Mesenteric fat pad (tissue), 1 donor: ENCODE measurements around the gene DOCK1. TPM values are rescaled to one million over a fixed set of nuclear protein-coding genes. Genes with fewer than 3 reads are reported as not detected.

Experiments used
- DNase-seq: peaks from one replicate; pipeline ENCODE4 v3.0.0-alpha.2; 2020; ENCODE audit warnings: low spot score
- total RNA-seq: library from RNA; stranded (reverse); fragmentation: NEBNext Ultra II Directional; extraction: Animal tissue kit (Norgen Biotek cat#: 25700); gene quantifications from one replicate; pipeline ENCODE4 v1.2.1, GENCODE V29; 2021
- donor health status: DM: yes; HTN: yes; CAD: no.

DOCK1 gene
- total RNA-seq, 1 donor from 2014 or later, result 46.0 TPM

- DNase-seq, result no peak
Measured at GRCh38 chr10:127198721-127199120, 293.5 kb downstream of the DOCK1 start.

GRCh38 chr10:127200646-127201045 is 295.4 kb downstream of the DOCK1 start:
- no peak for DNase-seq

GRCh38 chr10:127203067-127203466 is 297.8 kb downstream of the DOCK1 start:
- no peak for DNase-seq

GRCh38 chr10:127207081-127207480 is 301.9 kb downstream of the DOCK1 start:
- no peak for DNase-seq

GRCh38 chr10:127210936-127211466 is 305.8 kb downstream of the DOCK1 start:
- no peak for DNase-seq

- no peak for DNase-seq
Measured at GRCh38 chr10:127215866-127216265, 310.6 kb downstream of the DOCK1 start.

GRCh38 chr10:127216274-127216673 is 311.0 kb downstream of the DOCK1 start:
- no peak for DNase-seq

GRCh38 chr10:127216786-127217185 is 311.6 kb downstream of the DOCK1 start:
- no peak for DNase-seq

- no peak for DNase-seq
Measured at GRCh38 chr10:127218658-127219057, 313.4 kb downstream of the DOCK1 start.

- no peak for DNase-seq
Measured at GRCh38 chr10:127221281-127221680, 316.1 kb downstream of the DOCK1 start.

GRCh38 chr10:127227027-127227426 is 321.8 kb downstream of the DOCK1 start:
- no peak for DNase-seq

GRCh38 chr10:127227663-127228062 is 322.4 kb downstream of the DOCK1 start:
- no peak for DNase-seq

GRCh38 chr10:127228195-127228787 is 323.1 kb downstream of the DOCK1 start:
- DNase-seq, result no peak

GRCh38 chr10:127234306-127234800 is 329.1 kb downstream of the DOCK1 start:
- DNase-seq, result no peak

- DNase-seq, result no peak
Measured at GRCh38 chr10:127236266-127236665, 331.0 kb downstream of the DOCK1 start.

- no peak for DNase-seq
Measured at GRCh38 chr10:127242914-127243313, 337.7 kb downstream of the DOCK1 start.

GRCh38 chr10:127243490-127244272 is 338.5 kb downstream of the DOCK1 start:
- DNase-seq, result no peak

GRCh38 chr10:127245456-127245855 is 340.2 kb downstream of the DOCK1 start:
- no peak for DNase-seq

- no peak for DNase-seq
Measured at GRCh38 chr10:127250031-127250430, 344.8 kb downstream of the DOCK1 start.

GRCh38 chr10:127252818-127253217 is 347.6 kb downstream of the DOCK1 start:
- DNase-seq, result no peak

GRCh38 chr10:127254276-127254675 is 349.0 kb downstream of the DOCK1 start:
- no peak for DNase-seq

- DNase-seq, result no peak
Measured at GRCh38 chr10:127257395-127257794, 352.2 kb downstream of the DOCK1 start.
